ENCODE measurements around the gene PROX1.

DNA sequence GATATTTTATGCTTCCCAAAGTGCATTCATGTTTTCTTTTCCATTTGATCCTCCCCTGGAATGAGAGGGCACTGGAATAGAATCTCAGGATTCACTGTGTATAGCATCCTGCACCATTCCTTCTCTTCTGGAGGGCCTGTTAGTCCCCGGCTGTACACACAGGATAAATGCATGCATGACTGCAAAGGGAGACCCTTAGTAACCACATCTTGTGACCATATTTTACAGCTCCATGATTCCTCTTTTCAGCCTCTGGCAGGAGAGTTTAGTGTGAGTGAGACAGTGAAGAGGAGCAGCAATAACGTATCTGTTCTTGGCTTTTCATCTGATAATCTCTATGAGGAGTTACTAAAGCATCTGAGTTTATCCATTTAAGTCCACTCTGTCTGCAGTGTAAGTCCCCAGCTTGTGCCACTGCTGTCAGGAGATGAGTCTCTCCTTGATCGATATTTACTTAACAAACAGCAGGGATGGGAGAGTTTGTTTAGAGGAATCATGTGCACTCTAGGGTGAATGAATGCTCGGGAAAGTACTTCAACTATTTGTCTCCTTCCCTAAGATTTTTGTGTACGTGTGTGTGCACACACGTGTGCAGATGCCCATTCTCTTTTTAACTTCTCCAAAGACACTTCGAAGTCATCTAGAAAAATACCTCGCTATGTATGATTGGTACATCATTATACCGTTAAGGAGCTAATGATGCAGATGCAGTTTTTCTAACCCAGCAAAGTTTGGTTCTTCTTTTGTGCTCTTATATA lies 41.1 kb downstream of the PROX1 start:
- no peak for TF ChIP-seq ARNTL (CRISPR knock-in tag; IDR thresholded peaks at IDR 0.05; ENCODE audit: borderline replicate concordance, low read depth)
- TF ChIP-seq, protein P1, sequence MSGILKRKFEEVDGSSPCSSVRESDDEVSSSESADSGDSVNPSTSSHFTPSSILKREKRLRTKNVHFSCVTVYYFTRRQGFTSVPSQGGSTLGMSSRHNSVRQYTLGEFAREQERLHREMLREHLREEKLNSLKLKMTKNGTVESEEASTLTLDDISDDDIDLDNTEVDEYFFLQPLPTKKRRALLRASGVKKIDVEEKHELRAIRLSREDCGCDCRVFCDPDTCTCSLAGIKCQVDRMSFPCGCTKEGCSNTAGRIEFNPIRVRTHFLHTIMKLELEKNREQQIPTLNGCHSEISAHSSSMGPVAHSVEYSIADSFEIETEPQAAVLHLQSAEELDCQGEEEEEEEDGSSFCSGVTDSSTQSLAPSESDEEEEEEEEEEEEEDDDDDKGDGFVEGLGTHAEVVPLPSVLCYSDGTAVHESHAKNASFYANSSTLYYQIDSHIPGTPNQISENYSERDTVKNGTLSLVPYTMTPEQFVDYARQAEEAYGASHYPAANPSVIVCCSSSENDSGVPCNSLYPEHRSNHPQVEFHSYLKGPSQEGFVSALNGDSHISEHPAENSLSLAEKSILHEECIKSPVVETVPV (CRISPR knock-in tag; IDR thresholded peaks at IDR 0.05): no peak
- TF ChIP-seq CREB5 (CRISPR knock-in tag; IDR thresholded peaks at IDR 0.05; ENCODE audit: low read depth): no peak
- no peak for TF ChIP-seq PATZ1 (CRISPR knock-in tag; IDR thresholded peaks at IDR 0.05; ENCODE audit: borderline replicate concordance)
- TF ChIP-seq ZNF70 (CRISPR knock-in tag; IDR thresholded peaks at IDR 0.05): no peak
- no peak for TF ChIP-seq OSR1 (CRISPR knock-in tag; IDR thresholded peaks at IDR 0.05)
- TF ChIP-seq SNAI2 (CRISPR knock-in tag; IDR thresholded peaks at IDR 0.05): no peak
